CD4-positive, alpha-beta T cell (primary cell): ENCODE results near the gene HNRNPC. TPM values are rescaled to one million over a fixed set of nuclear protein-coding genes. Genes with fewer than 3 reads are reported as not detected.

Source experiments
- ATAC-seq: fragments of 200-7000 bp; cut with Tn5 transposase; one replicate; pipeline ENCODE4 v1.10.0; 2022; ENCODE audit warnings: mild to moderate bottlenecking; ENCODE audit not compliant: poor library complexity
- CTCF ChIA-PET: fragments of 350-600 bp; sonication (Branson Sonifier 250); formaldehyde crosslinking; loops from one replicate; lab custom pipeline; 2021; ENCODE audit warnings: antibody characterized with exemption, inconsistent platforms; lab: Charles Lee
- POLR2A ChIA-PET: fragments of 350-600 bp; sonication (Branson Sonifier 250); formaldehyde crosslinking; loops from one replicate; lab custom pipeline; 2021; ENCODE audit warnings: antibody characterized with exemption, inconsistent platforms; lab: Charles Lee
- DNase-seq, 14 experiments: peaks; one replicate each; pipeline ENCODE4 v3.0.0-alpha.2; 2013 to 2020; ENCODE audit warnings: mixed read lengths in 2 of 14
- H3K27ac ChIP-seq, 2 donors: one replicate each; pipeline versions ENCODE4 v1.5.1 to v1.7.0; 2013; ENCODE audit warnings: low read length in 2 of 2, low read depth in 1 of 2, mild to moderate bottlenecking in 1 of 2
- H3K27me3 ChIP-seq, 2 experiments: 1 replicate in 1 of 2; 2 replicates in 1 of 2; pipeline versions ENCODE4 v1.6.1 to v1.7.0; 2013; ENCODE audit warnings: low read length in 2 of 2, control low read depth in 1 of 2, mild to moderate bottlenecking in 1 of 2, moderate library complexity in 1 of 2; ENCODE audit not compliant: insufficient read depth in 2 of 2, control insufficient read depth in 1 of 2
- H3K36me3 ChIP-seq: one replicate; pipeline ENCODE4 v1.6.1; 2013; ENCODE audit warnings: low read length, control low read depth; ENCODE audit not compliant: insufficient read depth
- H3K4me1 ChIP-seq: one replicate; pipeline ENCODE4 v1.6.1; 2013; ENCODE audit warnings: low read length, control low read depth; ENCODE audit not compliant: insufficient read depth
- H3K4me3 ChIP-seq: one replicate; pipeline ENCODE4 v1.5.1; 2013; ENCODE audit warnings: mild to moderate bottlenecking, low read length, moderate library complexity
- H3K9me3 ChIP-seq, 2 experiments: 1 replicate in 1 of 2; 2 replicates in 1 of 2; pipeline versions ENCODE4 v1.6.1 to v1.7.0; 2013; ENCODE audit warnings: low read length in 2 of 2, mild to moderate bottlenecking in 2 of 2, control low read depth in 1 of 2, moderate library complexity in 1 of 2; ENCODE audit not compliant: control insufficient read depth in 1 of 2, insufficient read depth in 1 of 2
- H3K27ac Mint-ChIP-seq: one replicate; pipeline ENCODE4 v1.8.0; 2020; ENCODE audit warnings: mixed read lengths
- H3K27me3 Mint-ChIP-seq: one replicate; pipeline ENCODE4 v1.8.0; 2021; ENCODE audit warnings: mixed read lengths
- H3K36me3 Mint-ChIP-seq: one replicate; pipeline ENCODE4 v1.8.0; 2021; ENCODE audit warnings: low read depth, mixed read lengths
- H3K4me1 Mint-ChIP-seq: one replicate; pipeline ENCODE4 v1.8.0; 2021; ENCODE audit warnings: low read depth, mixed read lengths
- H3K4me3 Mint-ChIP-seq: one replicate; pipeline ENCODE4 v1.8.0; 2020; ENCODE audit warnings: mild to moderate bottlenecking, mixed read lengths
- H3K9me3 Mint-ChIP-seq: one replicate; pipeline ENCODE4 v1.8.0; 2020; ENCODE audit warnings: mixed read lengths
- CTCF ChIP-seq: fragments of 200-600 bp; IDR thresholded peaks from one replicate; pipeline ENCODE4 v1.8.0; 2022; ENCODE audit warnings: antibody characterized with exemption, mild to moderate bottlenecking
- intact Hi-C, 2 experiments: fragments of 100-400 bp; cut with DNase I in 1 of 2; cut with micrococcal nuclease in 1 of 2; formaldehyde crosslinking; loops; one replicate each; pipeline versions ENCODE4 v1.15.1 to v1.9.0; 2023 to 2025; cut with DNase I, micrococcal nuclease
- total RNA-seq, 174 experiments: library from RNA in 2 of 174; stranded (reverse) in 2 of 174; gene quantifications; one replicate each; pipeline ENCODE4 v1.2.3 and lab custom pipeline; 2021 to 2026

HNRNPC gene
- total RNA-seq, 2 experiments from 2014 or later: 507 to 528 TPM

- Mint-ChIP-seq H3K4me3 (peak overlapping the region; percentile 56), H3K27ac (peak overlapping the region; percentile 95), H3K9me3 (no peaks in the 10 kb centered on the region), H3K36me3 (peaks cover 93% of the 10 kb centered on the region), H3K27me3 (no peaks in the 10 kb centered on the region), H3K4me1 (peaks cover 86% of the 10 kb centered on the region)
- ChIA-PET CTCF (interaction anchor here (1.3 kb wide), 1 partner anchor 9 kb away, joined by 3 read pairs; no protein-coding TSS in a partner anchor), POLR2A (interaction anchor here (0.7 to 1.7 kb wide), 2 partner anchors 13 to 30 kb away, joined by 3 to 4 read pairs; no protein-coding TSS in a partner anchor)
- Histone ChIP-seq H3K27me3 (no peaks in the 10 kb centered on the region), H3K27ac (no peak overlapping the region), H3K4me3 (no peak overlapping the region), H3K36me3 (peaks cover 84% of the 10 kb centered on the region), H3K9me3 (no peaks in the 10 kb centered on the region), H3K4me1 (peaks cover 59% of the 10 kb centered on the region)
- DNase-seq: no peak
- intact Hi-C loops: loop anchor here in 1 of 2 experiments (10.0 kb wide), 1 partner anchor 48 kb away; no protein-coding TSS in a partner anchor
- no peak for TF ChIP-seq CTCF
- no peak for ATAC-seq
Measured at GRCh38 chr14:21262410-21262809, 6.8 kb downstream of the HNRNPC start.

GRCh38 chr14:21261824-21262223 is 7.4 kb downstream of the HNRNPC start:
- no peaks in the 10 kb centered on the region for H3K9me3 Mint-ChIP-seq
- Histone ChIP-seq H3K4me1 (peaks cover 63% of the 10 kb centered on the region), H3K36me3 (peaks cover 86% of the 10 kb centered on the region), H3K4me3 (no peak overlapping the region), H3K9me3 (no peaks in the 10 kb centered on the region), H3K27me3 (no peaks in the 10 kb centered on the region), H3K27ac (no peak overlapping the region)
- no peak for DNase-seq
- H3K36me3 Mint-ChIP-seq: peaks cover 93% of the 10 kb centered on the region
- no peaks in the 10 kb centered on the region for H3K27me3 Mint-ChIP-seq
- peak overlapping the region; percentile 95 for H3K27ac Mint-ChIP-seq
- peak overlapping the region; percentile 56 for H3K4me3 Mint-ChIP-seq
- TF ChIP-seq CTCF: no peak
- peaks cover 87% of the 10 kb centered on the region for H3K4me1 Mint-ChIP-seq
- intact Hi-C loops: loop anchor here in 1 of 2 experiments (10.0 kb wide), 1 partner anchor 47 kb away; no protein-coding TSS in a partner anchor
- CTCF ChIA-PET: no interaction called here
- POLR2A ChIA-PET: interaction anchor here (0.7 to 1.7 kb wide), 3 partner anchors 14 to 123 kb away, joined by 3 to 6 read pairs (median 4); no protein-coding TSS in a partner anchor
- ATAC-seq: no peak

- CTCF ChIA-PET: no interaction called here
- no peak for ATAC-seq
- Histone ChIP-seq H3K27ac (no peak overlapping the region), H3K4me1 (peaks cover 59% of the 10 kb centered on the region), H3K9me3 (no peaks in the 10 kb centered on the region), H3K36me3 (peaks cover 89% of the 10 kb centered on the region), H3K4me3 (no peak overlapping the region), H3K27me3 (no peaks in the 10 kb centered on the region)
- Mint-ChIP-seq H3K4me1 (peaks cover 88% of the 10 kb centered on the region), H3K9me3 (no peaks in the 10 kb centered on the region), H3K4me3 (peak overlapping the region; percentile 65), H3K36me3 (peaks cover 94% of the 10 kb centered on the region), H3K27ac (peak overlapping the region; percentile 43), H3K27me3 (no peaks in the 10 kb centered on the region)
- no peak for TF ChIP-seq CTCF
- POLR2A ChIA-PET: interaction anchor here (1.0 to 1.6 kb wide), 2 partner anchors 8 to 17 kb away, joined by 4 read pairs; no protein-coding TSS in a partner anchor
- no peak for DNase-seq
- intact Hi-C loops: no loop called here
Measured at GRCh38 chr14:21258889-21259787, 10.1 kb downstream of the HNRNPC start.
